ENCODE data around the gene SLC6A16.
"Not testable (repeated sequence)": the region's sequence is repeated elsewhere in the genome, so short reads cannot be mapped to it uniquely, and the experiment has no call there.

Gene SLC6A16

GRCh38 chr19:49324801-49325576 is at the start of gene SLC6A16:
Gene SLC6A16, minus strand, starts transcription at chr19:49325191. Its CDS starts 13,844 bp downstream, at chr19:49311347.
- no peak for DNase-seq

GRCh38 chr19:49373174-49373573 is 48.2 kb upstream of the SLC6A16 start:
- not testable (repeated sequence) for DNase-seq

- DNase-seq: no peak
Measured at GRCh38 chr19:49371184-49371583, 46.2 kb upstream of the SLC6A16 start.

- DNase-seq: peak; percentile 85 to 92
Measured at GRCh38 chr19:49368711-49369358, 43.8 kb upstream of the SLC6A16 start.

- DNase-seq: no peak
Measured at GRCh38 chr19:49366110-49366509, 41.1 kb upstream of the SLC6A16 start.

- DNase-seq: no peak
Measured at GRCh38 chr19:49364083-49364737, 39.2 kb upstream of the SLC6A16 start.

GRCh38 chr19:49363268-49364082 is 38.5 kb upstream of the SLC6A16 start, which contains the start of gene DKKL1:
Gene DKKL1, plus strand, starts transcription at chr19:49363877. Its CDS starts 122 bp downstream, at chr19:49363999.
- peak; percentile 91 to 95 for DNase-seq

GRCh38 chr19:49362929-49363267 is 37.9 kb upstream of the SLC6A16 start:
- DNase-seq: no peak

- peak in 1 of 2 experiments; percentile 35 for DNase-seq
Measured at GRCh38 chr19:49362048-49362928, 37.3 kb upstream of the SLC6A16 start, which contains the start of gene TEAD2. Gene TEAD2, minus strand, starts transcription at chr19:49362416. Its CDS starts 2,341 bp downstream, at chr19:49360075.

- DNase-seq: peak in 1 of 2 experiments; percentile 20
Measured at GRCh38 chr19:49361438-49362047, 36.6 kb upstream of the SLC6A16 start.

GRCh38 chr19:49359851-49360820 is 35.1 kb upstream of the SLC6A16 start:
- DNase-seq: no peak

GRCh38 chr19:49357186-49357585 is 32.2 kb upstream of the SLC6A16 start:
- DNase-seq: no peak

GRCh38 chr19:49356382-49356781 is 31.4 kb upstream of the SLC6A16 start:
- no peak for DNase-seq

GRCh38 chr19:49355909-49356353 is 30.9 kb upstream of the SLC6A16 start:
- peak; percentile 42 to 49 for DNase-seq

GRCh38 chr19:49349567-49349966 is 24.6 kb upstream of the SLC6A16 start:
- DNase-seq: no peak

GRCh38 chr19:49348305-49349189 is 23.6 kb upstream of the SLC6A16 start:
- DNase-seq: no peak

- peak in 1 of 2 experiments; percentile 55 for DNase-seq
Measured at GRCh38 chr19:49347835-49348234, 22.8 kb upstream of the SLC6A16 start.

- DNase-seq: no peak
Measured at GRCh38 chr19:49347191-49347590, 22.2 kb upstream of the SLC6A16 start.

Measured in Kasumi-1 (cell line).